GM12864 (cell line): Measurements from ENCODE around the gene CAPN10.
"Not testable (repeated sequence)": the region's sequence is repeated elsewhere in the genome, so short reads cannot be mapped to it uniquely, and the experiment has no call there.

ENCODE experiments used
- DNase-seq: peaks from one replicate; pipeline ENCODE4 v3.0.0-alpha.2; 2011; ENCODE audit warnings: low read depth
- H3K4me3 ChIP-seq: 2 replicates; pipeline ENCODE4 v1.5.1; 2011; ENCODE audit warnings: mild to moderate bottlenecking, low read depth, low read length, control low read depth
- TF ChIP-seq, protein P1 (sequence below): IDR thresholded peaks from 2 replicates; pipeline ENCODE4 v1.5.1; 2011; ENCODE audit warnings: low read depth, mild to moderate bottlenecking, moderate library complexity, low read length, control low read depth, inconsistent platforms; ENCODE audit errors: missing control alignments

The CAPN10 gene

DNA sequence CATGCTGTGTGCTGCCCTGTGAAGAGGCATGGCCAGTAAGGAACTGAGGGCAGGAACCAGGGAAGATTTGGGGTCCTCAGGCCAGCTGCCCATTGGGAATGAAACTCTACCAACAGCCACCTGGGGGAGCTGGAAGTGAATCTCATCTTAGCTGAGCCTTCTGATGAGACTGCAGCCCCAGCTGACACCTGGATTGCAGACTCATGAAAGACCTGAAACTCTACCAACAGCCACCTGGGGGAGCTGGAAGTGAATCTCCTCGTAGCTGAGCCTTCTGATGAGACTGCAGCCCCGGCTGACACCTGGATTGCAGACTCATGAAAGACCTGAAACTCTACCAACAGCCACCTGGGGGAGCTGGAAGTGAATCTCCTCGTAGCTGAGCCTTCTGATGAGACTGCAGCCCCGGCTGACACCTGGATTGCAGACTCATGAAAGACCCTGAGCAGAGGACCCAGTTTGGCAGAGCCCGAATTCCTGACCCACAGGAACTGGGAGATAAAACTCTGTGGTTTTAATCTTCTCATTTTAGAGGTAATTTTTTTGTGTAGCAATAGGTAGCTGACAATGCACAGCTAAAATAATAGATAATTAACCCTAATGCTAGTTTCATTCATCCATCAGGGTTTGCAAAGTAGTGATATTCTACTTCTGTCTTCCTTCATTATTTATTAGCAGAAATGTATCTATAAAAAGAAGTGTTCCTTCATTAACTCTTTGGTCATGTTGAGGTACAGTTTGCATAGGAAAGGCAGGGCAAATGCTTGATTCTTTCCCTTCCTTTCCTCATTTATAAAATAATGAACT lies 30.5 kb downstream of the CAPN10 start:
- not testable (repeated sequence) for DNase-seq
- TF ChIP-seq, protein P1, sequence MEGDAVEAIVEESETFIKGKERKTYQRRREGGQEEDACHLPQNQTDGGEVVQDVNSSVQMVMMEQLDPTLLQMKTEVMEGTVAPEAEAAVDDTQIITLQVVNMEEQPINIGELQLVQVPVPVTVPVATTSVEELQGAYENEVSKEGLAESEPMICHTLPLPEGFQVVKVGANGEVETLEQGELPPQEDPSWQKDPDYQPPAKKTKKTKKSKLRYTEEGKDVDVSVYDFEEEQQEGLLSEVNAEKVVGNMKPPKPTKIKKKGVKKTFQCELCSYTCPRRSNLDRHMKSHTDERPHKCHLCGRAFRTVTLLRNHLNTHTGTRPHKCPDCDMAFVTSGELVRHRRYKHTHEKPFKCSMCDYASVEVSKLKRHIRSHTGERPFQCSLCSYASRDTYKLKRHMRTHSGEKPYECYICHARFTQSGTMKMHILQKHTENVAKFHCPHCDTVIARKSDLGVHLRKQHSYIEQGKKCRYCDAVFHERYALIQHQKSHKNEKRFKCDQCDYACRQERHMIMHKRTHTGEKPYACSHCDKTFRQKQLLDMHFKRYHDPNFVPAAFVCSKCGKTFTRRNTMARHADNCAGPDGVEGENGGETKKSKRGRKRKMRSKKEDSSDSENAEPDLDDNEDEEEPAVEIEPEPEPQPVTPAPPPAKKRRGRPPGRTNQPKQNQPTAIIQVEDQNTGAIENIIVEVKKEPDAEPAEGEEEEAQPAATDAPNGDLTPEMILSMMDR: peak; percentile 18

DNA sequence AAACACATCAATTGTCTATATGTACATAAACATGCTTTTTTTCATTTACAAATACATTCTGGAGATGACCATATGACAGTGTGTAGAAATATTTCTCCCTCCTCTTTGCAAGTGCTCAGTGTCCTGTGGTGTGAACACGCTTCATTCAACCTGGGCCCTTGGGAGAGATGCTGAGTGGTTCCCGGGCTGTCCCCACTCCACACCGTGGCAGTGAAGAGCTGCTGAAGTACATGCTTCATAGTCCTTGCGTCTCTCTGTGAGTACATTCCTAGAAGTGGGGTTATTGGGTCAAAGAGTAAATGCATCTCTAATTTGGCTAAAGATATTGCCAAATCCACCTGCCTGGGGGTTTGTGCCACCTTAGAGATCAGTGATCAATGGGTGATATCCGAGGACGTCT lies 32.2 kb downstream of the CAPN10 start:
- TF ChIP-seq, protein P1: no peak
- no peak for DNase-seq
- no peak overlapping the region for H3K4me3 ChIP-seq

More for the DNA sequence above, 30.5 kb downstream of the CAPN10 start:
- H3K4me3 ChIP-seq: not testable (repeated sequence)

DNA sequence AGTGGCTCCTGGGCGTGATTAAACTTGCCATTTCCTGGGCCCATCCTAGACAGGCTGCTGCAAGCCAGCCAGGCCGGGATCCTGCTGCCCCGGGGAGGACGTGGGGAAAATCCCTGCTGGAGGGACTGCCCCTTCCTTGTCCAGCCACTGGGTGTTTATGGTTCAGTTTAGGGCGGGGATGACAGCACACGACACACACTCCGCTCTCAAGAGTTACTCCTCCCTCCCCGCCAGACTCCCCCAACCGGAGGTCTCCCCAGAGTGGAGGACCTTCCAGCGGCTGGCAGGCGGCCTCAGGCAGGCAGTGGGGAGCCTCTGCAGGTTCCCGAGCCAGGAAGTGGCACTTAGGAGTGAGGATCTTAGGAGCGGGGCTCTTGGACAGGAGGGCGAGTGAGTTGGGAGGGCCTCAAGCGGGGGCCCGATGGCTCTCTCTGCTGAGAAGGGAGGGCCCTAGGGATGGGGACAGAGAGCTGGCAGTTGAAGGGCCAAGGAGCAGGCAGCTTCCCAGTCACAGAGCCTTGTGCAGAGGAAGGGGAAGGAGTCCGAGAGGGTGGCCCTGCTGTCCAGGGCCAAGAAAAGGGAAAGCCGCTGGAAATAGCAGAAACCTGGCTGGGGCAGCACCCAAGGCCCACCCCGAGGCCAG lies 33.1 kb downstream of the CAPN10 start:
- no peak overlapping the region for H3K4me3 ChIP-seq
- TF ChIP-seq, protein P1: no peak
- no peak for DNase-seq

GRCh38 chr2:240620149-240620731 lies 33.7 kb downstream of the CAPN10 start:
- no peak for DNase-seq
- H3K4me3 ChIP-seq: no peak overlapping the region
- TF ChIP-seq, protein P1: no peak

GRCh38 chr2:240620859-240621258 lies 34.3 kb downstream of the CAPN10 start:
- DNase-seq: peak; percentile 10
- TF ChIP-seq, protein P1: no peak
- no peak overlapping the region for H3K4me3 ChIP-seq

- H3K4me3 ChIP-seq: no peak overlapping the region
- DNase-seq: no peak
- TF ChIP-seq, protein P1: no peak
Measured at GRCh38 chr2:240622060-240622411, 35.5 kb downstream of the CAPN10 start.
